GM19468 (cell line): Measurements from ENCODE around the gene ITGB1.
A peak's percentile ranks its signal among the peaks of the same experiment; 100 is the strongest.
"Not testable (repeated sequence)": the region's sequence is repeated elsewhere in the genome, so short reads cannot be mapped to it uniquely, and the experiment has no call there.

Source experiments
- ATAC-seq: cut with Tn5 transposase; IDR thresholded peaks from one replicate; pipeline ENCODE4 v1.9.1; 2021; ENCODE audit warnings: mild to moderate bottlenecking, moderate library complexity, moderate number of reproducible peaks; ENCODE audit not compliant: unreplicated experiment; ENCODE audit errors: extremely low read depth

Gene ITGB1

GRCh38 chr10:32981760-32982159 lies 23.7 kb upstream of the ITGB1 start:
- ATAC-seq, result no peak

DNA sequence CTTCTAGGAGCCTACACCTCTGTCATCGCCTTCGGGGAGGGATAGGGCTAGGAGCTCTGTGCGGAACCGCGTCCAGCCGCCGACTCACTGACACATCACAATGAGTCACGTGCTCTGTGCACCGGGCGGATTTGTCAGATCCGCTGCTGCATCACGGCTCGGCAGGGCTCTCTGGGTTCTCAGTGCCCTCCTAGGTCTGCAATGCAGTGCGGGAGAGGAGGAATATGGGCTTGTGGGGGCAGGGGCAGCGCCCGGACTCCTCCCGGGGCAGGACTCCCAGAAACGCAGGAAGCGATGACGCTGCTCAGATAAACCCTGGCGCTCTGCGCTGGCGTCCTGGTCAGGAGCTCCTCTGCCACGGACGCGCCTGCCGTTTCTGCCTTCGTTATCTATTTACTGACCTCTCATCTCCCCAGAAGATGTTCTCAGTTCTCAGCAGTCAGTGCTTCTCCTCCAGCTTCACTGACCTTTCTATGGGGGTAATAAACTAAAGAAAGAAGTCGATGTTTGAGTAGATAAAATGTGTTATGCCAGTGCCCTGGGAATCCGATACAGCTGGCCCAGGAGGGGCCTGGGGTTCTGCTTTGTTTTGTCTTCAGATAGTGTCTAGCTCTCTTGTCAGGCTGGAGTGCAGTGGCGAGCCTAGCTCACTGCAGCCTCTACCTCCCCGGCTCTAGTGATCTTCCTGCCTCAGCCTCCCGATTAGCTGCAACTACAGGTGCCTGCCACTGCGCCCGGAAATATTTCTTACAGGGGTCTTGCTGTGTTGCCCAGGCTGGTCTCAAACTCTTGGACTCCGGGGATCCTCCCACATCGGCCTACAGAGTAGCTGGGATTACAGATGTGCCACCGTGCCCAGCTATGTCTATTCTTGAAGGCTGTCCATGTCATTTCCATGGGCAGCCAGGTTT lies 22.8 kb upstream of the ITGB1 start:
- peak; percentile 73 for ATAC-seq

DNA sequence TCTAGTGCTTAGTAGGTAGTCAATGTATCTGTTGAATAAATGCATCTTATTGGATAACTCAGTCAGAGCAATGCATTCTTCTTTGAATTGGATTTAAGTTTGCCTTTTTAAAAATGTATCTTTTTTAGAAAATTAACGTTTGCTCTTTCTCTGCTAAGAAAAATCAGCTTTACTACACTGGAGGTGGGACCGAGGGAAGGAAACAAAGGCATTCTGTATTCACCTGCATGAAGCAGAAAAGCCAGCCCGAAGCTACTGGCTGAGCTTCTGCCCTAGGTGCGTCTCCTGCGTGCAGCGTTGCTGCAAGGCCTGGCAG lies 22.2 kb upstream of the ITGB1 start:
- no peak for ATAC-seq

DNA sequence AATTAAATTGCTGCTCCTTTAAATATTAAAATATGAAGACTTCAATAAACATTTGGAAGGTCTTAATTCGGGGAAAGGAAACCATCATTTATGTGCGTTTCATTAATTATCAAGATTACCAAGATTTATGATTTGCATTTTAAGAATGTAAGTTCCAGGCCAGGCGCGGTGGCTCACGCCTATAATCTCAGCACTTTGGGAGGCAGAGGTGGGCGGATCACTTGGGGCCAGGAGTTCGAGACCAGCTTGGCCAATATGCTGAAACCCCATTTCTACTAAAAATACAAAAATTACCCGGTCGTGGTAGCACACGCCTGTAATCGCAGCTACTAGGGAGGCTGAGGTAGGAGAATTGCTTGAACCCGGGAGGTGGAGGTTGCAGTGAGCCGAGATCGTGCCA lies 21.7 kb upstream of the ITGB1 start:
- ATAC-seq, result not testable (repeated sequence)

DNA sequence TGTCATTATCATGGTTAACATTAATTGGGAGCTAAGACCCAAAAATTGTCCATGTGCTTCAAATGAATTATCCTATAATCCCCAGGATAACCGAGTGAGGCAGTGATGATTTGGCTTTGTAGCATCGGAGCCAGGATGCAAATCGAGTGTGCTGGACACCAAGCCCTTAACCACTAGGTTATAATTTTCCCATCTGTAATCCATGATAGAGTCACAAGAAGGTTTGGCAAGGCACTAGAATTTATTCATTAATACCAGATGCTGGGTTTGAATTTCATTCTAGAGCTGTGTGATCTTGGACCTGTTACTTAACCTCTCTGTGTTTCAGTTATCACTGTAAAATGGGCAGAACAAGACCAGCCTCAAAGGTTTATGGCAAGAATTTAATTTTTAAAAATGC lies 21.0 kb upstream of the ITGB1 start:
- no peak for ATAC-seq

DNA sequence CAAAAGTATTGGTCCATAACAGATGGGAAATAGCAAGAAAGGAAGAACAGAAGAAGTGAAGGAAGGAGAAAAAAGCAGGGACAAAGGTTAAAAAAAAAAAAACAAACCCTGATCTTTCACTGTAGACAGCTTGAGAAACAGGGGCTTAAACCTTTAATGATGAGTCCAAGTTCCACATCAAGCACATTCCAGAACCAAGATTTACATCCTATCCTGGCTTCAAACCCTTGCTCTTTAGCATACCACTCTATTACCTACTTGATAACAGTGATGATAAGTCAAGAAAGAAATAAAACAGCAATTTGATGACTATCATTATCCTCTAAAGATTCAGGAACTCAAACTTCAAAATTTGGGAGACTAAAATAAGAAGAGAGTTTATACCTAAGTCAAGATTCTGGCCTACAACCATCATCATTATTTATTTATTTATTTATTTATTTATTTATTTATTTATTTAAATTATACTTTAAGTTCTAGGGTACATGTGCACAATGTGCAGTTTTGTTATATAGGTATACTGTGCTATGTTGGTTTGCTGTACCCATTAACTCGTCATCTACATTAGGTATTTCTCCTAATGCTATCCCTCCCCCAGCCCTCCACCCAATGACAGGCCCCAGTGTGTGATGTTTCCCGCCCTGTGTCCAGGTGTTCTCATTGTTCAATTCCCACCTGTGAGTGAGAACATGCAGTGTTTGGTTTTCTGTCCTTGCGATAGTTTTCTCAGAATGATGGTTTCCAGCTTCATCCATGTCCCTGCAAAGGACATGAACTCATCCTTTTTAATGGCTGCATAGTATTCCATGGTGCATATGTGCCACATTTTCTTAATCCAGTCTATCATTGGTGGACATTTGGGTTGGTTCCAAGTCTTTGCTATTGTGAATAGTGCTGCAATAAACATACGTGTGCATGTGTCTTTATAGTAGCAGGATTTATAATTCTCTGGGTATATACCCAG lies 20.1 kb upstream of the ITGB1 start:
- not testable (repeated sequence) for ATAC-seq

- no peak for ATAC-seq
Observed at GRCh38 chr10:32976338-32976737, 18.3 kb upstream of the ITGB1 start.

DNA sequence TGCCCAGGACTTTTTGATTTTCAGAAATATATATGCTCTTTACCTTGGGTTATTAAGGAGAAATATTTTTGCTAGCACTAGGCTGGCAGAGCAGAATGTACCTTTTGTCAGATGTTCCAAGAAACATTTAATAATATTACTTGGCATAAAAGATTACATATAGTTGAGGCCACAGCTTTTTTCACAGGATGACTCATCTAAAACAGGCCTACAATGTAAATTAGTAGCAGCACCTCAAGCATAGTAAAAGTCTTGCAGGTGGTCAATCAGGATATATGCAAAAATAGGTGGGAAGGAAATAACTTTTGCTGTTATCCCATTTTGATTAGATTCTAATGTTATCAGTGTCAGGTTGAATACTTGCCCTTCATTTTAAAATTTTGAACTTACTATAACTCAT lies 14.9 kb upstream of the ITGB1 start:
- no peak for ATAC-seq

GRCh38 chr10:32972460-32972859 lies 14.4 kb upstream of the ITGB1 start:
- ATAC-seq, result no peak

DNA sequence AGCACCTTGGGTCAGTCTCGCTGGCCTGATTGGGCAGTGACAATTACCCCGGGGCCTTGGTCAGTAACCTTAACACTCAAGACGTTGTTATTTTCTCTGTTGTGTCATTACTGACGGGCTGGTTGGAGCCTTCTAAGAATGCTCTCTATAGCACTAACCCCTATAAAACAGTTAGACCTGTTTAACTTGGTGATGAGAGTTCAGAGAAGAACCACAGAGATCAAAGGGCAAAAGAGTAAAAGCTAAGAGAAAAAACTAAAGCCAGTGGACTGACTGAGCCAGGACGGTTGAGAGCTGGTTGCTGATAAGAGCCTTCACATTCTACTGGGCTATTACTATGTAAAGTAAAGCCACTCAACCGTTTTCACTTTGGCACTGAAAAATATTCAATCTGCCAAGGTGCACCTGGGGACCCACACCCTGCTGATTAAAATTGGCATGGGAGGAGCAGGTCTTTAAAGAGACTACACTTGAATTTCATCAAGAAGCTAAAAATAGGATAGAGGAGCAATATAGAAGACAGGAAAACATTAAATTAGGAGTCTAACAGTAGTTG lies 13.6 kb upstream of the ITGB1 start:
- ATAC-seq, result no peak

GRCh38 chr10:32970910-32971309 lies 12.9 kb upstream of the ITGB1 start:
- no peak for ATAC-seq

DNA sequence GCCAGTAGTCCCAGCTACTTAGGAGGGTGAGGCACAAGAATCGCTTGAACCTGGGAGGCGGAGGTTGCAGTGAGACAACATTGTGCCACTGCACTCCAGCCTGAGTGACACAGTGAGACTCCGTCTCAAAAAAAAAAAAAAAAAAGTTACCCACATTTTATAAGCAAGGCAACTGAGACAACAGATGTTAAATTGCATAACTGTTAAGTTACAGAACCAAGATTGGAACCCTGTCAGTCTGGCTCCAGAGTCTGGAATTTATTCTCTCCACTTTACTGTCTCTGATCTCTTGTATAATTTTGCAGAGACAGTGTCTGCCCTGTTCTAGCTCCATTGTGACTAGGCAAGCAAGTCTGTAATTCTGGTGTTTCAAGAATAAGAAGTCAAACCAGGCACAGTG lies 6.2 kb upstream of the ITGB1 start:
- ATAC-seq, result no peak

- no peak for ATAC-seq
Observed at GRCh38 chr10:32963096-32963495, 5.1 kb upstream of the ITGB1 start.

DNA sequence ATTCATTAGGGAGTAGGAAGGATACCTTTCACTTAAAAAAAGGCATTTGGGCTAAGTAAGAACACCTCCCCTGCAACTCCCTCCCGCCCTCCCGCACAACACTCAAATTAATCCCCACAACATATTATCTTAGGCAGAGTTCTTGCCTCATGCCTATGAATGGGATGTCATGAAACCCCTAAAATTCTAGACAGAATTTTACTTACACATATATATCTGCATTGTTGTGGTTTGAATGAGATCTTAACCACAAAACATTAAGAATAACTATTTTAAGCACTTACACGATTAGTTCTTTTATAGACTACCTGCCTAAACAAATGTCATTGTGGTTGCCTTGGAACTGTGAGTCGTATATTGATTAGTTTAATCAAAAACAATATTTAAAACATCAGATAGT lies 4.5 kb upstream of the ITGB1 start:
- ATAC-seq, result no peak

DNA sequence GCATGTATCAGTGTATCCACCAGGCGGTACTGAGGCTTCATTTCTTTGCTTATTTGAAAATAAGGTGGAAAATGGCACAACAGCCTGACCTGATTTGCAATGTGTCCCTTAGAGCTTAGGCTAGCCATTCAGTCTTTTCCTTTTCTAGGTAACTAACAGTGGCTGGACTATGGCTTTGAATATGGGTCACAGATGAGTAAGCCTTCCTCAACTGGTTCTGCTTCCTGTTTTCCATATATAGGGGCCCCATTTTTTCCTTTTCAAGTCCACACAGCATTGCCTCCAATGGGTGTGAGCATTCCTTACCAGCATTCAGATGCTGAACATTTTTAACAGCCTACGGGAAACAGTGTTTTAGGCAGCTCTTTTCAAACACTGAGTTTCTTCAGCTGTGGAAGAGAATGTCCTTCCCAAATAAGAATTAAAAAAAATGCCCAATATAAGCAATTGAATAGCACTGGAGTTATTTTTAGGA lies 3.9 kb upstream of the ITGB1 start:
- ATAC-seq, result no peak

GRCh38 chr10:32961343-32961894 lies 3.4 kb upstream of the ITGB1 start:
- no peak for ATAC-seq

- no peak for ATAC-seq
Observed at GRCh38 chr10:32960022-32960421, 2.0 kb upstream of the ITGB1 start.

GRCh38 chr10:32959006-32959920 lies 1.2 kb upstream of the ITGB1 start:
- peak; percentile 42 for ATAC-seq

- no peak for ATAC-seq
Observed at GRCh38 chr10:32957341-32958084, 517 bp downstream of the ITGB1 start.
